Activated gamma-delta T cell (primary cell): Measurements from ENCODE around the gene SERPINB2.

ENCODE experiments used
- DNase-seq: peaks from one replicate; lab custom pipeline; 2025; lab: John Stamatoyannopoulos, UW
- total RNA-seq, 2 donors: gene quantifications; one replicate each; lab custom pipeline; 2026; lab: John Stamatoyannopoulos, UW

The SERPINB2 gene, protein sequence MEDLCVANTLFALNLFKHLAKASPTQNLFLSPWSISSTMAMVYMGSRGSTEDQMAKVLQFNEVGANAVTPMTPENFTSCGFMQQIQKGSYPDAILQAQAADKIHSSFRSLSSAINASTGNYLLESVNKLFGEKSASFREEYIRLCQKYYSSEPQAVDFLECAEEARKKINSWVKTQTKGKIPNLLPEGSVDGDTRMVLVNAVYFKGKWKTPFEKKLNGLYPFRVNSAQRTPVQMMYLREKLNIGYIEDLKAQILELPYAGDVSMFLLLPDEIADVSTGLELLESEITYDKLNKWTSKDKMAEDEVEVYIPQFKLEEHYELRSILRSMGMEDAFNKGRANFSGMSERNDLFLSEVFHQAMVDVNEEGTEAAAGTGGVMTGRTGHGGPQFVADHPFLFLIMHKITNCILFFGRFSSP
- total RNA-seq: 0 to 0.04 reads per million in 2 donors

DNA sequence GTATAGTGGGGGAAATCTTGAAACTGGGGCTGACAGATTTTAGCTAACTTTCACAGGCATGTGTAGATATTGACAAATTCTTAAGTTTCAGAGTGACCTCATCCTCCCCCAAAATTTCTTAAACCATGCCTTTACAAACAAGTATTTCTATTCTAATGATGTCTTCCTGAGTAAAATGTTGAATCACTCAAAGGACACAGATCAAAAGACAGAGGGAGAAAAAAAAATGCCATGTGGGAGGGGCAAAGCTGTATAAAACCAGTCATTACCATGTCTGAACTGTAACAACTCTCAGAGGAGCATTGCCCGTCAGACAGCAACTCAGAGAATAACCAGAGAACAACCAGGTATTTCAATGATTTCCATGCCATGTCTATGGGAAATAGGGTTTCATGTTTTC is at the start of gene SERPINB2:
Gene SERPINB2 (plus strand): TSS at position 282 of the 400 bp plus-strand sequence. CDS start 3,740 bp downstream, outside the sequence.
- DNase-seq: no peak

DNA sequence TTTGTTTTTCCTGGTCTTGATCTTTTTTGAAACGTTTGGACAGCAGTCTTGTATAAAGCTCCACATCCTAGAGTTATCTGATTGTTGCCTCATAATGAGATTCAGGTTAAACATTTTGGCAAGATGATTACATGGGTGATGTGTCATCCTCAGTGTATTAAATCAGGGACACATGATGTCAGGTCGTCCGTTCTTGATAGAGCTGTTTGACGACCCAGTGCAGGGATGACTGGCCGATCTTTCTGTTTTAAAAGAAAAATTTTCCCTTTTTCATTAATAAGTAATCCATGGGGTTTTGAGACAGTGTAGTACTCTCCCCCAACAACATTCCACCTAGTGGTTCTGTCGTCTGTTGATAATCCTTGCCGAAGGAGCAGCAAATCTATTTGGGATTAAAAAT is 44.5 kb upstream of the SERPINB2 start:
- no peak for DNase-seq

- no peak for DNase-seq
Measured at GRCh38 chr18:63844254-63844653, 43.3 kb upstream of the SERPINB2 start.

DNA sequence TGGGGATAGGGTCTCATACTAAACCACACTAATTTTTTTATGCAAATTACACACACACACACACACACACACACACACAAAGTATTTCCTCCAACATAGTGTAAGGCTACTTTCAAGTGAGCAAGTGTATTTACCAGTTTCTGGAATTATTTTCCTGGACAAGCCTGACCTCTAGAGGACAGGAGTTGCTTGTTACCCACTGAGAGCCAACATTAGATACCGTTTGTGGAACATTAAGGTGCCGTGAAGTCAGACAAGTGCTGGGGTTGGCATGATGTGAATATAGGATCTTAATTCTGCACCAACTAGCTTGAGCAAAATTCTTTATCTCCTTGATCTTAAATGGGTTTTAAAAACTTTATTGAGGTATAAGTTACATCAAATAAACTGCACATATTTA is 39.3 kb upstream of the SERPINB2 start:
- DNase-seq: no peak

- DNase-seq: no peak
Measured at GRCh38 chr18:63850020-63850419, 37.5 kb upstream of the SERPINB2 start.

GRCh38 chr18:63850636-63851035 is 36.9 kb upstream of the SERPINB2 start:
- DNase-seq: no peak

- DNase-seq: no peak
Measured at GRCh38 chr18:63858456-63858855, 29.0 kb upstream of the SERPINB2 start.

GRCh38 chr18:63859781-63860475 is 27.6 kb upstream of the SERPINB2 start:
- no peak for DNase-seq

- no peak for DNase-seq
Measured at GRCh38 chr18:63860531-63860930, 27.0 kb upstream of the SERPINB2 start.

DNA sequence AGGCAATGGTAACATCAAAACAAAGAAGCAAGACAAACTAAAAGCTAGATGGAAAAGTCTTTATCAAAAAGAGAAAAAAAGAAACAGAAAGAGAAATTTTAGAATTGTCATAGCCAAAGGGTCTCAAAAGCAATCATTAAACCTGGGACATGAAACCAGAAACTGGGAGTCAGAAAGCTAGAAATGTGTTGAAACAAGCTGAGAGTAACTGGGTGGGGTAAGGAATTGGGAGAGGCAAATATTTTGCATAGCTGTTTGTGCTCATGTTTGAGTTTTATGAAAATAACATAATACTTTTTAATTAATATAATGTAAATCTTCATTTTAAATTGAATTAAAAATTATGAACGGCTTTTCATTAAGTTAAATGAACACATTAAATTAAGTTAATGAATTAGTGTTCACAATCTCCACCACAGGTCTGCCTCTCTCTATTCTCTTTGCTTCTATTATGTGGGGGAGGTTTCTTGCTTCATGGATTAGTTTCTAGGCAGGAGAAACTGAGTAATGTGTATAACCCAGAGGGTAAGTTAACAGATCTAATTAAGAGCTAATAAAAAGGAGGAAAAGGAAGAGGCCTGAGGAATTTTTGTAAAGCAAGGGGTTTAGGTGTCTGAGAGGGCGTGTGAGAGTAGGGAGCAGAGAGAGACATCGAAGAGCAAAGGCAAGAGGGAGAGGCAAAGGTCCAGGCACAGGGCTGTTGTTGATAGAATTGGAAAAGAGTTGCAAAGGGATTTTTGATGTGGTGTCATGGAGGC is 20.0 kb upstream of the SERPINB2 start:
- DNase-seq: no peak

- DNase-seq: no peak
Measured at GRCh38 chr18:63868546-63868945, 19.0 kb upstream of the SERPINB2 start.

- no peak for DNase-seq
Measured at GRCh38 chr18:63869374-63869773, 18.1 kb upstream of the SERPINB2 start.

GRCh38 chr18:63869851-63870250 is 17.7 kb upstream of the SERPINB2 start:
- DNase-seq: no peak

- DNase-seq: no peak
Measured at GRCh38 chr18:63871836-63872235, 15.7 kb upstream of the SERPINB2 start.

GRCh38 chr18:63872586-63872985 is 14.9 kb upstream of the SERPINB2 start:
- no peak for DNase-seq

- DNase-seq: no peak
Measured at GRCh38 chr18:63878343-63878742, 9.2 kb upstream of the SERPINB2 start.

- no peak for DNase-seq
Measured at GRCh38 chr18:63878925-63879324, 8.6 kb upstream of the SERPINB2 start.

- no peak for DNase-seq
Measured at GRCh38 chr18:63879709-63880108, 7.8 kb upstream of the SERPINB2 start.

- DNase-seq: no peak
Measured at GRCh38 chr18:63881851-63882250, 5.7 kb upstream of the SERPINB2 start.

DNA sequence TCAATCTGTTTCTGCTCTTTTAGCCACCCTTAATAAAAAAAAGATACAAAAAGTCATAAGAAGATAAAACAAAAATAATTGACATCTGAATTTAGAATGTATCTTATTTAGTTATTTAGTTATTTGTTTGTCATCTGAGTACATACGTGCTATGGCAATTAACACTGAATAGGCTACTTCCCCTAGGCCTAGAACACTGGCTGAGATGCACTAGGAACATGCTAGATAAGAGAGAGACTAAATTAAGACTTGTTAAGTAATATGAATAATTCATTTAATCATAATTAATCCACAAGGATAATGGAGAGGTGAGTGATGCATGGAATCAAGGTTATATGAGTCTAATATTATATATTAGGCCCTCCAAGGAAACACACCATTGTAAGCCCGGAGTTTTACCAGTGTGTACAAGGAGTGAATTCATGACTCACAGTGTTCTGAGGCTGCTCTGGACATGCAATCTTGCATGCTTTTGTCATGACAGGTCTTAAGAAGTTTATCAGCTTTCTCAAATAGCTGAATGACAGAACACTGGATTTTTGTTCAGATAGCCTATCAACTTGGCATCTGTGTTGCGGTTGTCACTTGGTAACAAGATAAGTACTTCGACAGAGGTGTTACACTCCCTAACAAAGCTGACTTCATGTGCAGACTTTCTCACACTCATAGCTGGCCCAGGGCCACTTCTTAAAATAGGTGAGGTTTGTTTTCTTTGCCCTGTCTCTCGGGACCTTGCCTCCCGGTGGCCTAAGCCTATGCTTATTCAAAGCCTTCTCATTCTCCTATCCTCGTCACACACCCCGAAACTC is 5.0 kb upstream of the SERPINB2 start:
- no peak for DNase-seq

DNA sequence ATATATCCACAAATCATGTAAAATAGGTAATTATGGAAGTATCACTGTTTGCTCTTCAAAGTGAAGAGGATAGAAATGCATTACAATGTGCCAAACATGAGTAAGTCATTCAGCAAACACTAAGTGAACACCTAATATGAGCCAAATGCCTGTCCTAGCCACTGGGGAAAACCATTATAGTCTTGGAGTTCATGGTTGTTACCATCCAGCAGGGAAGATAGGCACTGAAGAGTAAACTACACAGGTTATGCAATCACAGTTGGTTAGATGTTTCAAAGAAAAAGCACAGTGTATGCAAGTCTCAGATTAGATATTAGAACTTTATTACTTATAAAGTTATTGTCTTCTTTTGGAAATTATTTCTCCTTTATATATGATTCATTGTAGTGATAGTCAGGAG is 3.9 kb upstream of the SERPINB2 start:
- DNase-seq: no peak
